Measurements from ENCODE around the gene FHIT. TPM values are rescaled to one million over a fixed set of nuclear protein-coding genes. Genes with fewer than 3 reads are reported as not detected.

FHIT gene
- total RNA-seq, 1 donor from 2014 or later, result 5.5 TPM

DNA sequence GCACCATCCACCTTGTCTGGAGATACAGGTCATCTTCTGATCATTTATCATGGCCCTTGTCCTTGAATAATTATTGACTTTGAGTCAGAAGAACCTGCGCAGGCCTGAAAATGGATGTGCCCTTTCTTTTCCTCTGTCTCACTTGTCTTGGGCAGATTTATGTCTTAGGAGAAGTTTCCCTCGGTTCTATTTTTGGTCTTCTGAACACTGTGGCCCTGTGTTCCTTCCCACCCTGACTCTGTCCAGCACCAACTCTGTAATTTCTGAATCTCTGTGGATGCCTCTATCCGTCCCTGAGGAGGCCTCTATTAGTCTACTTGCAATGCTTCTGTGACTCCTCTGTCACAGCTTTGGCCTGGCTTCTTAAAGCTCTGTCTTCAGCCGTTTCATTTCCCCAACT, 1520.7 kb downstream of the FHIT start:
- no peak for DNase-seq (ENCODE audit: low read depth)

DNA sequence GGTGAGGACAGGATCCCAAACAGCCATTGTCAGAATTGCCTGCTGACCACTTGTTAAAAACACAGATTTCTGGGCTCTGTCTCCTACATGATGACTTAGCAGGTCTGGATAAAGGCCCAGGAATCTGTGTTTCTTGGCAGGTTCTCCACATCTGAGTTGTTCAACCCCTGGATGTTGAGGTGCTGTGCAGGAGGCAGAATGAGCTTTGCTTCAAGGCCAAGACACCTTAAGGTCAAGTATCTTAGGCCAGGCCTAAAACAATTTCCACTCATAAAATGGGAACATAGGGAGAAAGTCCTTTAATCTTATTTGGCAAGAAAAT, 1522.7 kb downstream of the FHIT start:
- no peak for DNase-seq (ENCODE audit: low read depth)

DNA sequence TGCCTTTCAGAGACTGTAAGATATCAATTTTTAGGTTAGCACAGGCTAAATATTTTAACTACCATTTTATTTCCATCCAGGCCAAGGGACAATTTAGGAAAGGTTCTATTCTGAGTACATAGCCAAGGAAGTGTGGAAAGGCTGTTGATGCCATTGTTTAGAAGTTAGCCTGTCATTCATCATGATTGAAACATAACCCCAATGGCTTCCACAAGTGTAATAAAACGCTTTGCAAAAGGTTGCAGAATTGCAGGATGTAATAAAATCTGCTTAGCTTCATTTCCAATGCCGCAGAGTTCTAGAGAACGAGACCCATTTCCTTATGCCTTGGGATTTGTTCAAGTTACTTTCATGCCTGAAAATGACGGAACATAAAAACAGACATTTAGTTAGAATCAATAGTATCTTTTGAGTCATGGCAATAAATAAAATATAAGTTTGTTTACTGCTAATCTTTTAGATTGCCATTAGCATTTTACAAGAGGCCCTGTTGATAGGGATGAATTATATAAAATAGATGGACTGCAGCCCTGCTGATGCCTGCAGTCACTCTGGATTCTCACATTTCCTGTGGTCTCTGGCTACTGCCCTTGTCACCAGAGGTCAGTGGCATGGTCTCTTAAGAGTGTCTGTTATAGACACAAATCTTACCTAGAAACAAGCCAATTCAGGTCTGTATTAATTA, 1523.2 kb downstream of the FHIT start:
- no peak for DNase-seq (ENCODE audit: low read depth)

DNA sequence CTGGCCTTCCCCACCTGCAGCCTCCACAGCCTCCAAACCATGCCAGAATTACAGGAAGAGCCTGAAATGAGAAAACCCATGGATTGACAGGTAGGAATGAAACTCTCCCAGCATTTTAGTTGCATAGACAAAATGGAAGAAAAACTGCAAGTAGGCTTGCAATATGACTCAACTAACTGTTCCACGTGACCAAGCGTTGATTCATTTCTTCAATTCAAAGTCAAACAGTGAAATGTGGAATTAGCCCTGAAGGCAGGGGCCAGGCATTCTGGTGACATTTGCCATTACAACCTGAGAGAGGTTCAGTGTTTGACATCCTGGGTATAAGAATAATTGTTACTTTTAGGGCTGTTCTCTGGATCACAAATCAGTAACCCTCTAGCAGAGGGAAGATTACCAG, 1525.0 kb downstream of the FHIT start:
- DNase-seq (ENCODE audit: low read depth), result peak; percentile 38

DNA sequence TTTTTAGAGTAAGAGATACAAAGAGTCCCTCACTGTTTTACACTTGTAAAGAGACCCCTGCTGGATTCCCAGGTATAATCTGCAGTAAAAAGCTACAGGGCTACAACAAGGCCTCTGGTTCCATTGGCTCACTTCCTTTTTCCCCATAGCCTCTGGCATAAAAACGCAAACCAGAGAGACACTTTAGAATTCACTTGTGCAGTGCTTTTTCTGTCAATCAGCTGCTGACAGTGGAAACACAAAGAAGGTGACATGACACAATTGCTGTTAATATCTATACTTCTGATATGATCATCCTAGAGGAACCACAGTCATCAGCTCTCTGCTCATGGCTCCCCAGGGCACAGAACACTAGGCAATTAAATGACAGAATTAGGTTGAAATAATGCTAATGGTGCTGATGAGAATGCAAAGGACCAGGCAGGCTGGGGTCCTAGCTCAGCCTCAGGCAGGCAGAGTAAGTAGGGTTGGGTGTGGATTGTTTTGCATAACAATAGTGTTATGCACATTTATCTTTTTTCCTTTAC, 1533.5 kb downstream of the FHIT start:
- DNase-seq (ENCODE audit: low read depth), result no peak

DNA sequence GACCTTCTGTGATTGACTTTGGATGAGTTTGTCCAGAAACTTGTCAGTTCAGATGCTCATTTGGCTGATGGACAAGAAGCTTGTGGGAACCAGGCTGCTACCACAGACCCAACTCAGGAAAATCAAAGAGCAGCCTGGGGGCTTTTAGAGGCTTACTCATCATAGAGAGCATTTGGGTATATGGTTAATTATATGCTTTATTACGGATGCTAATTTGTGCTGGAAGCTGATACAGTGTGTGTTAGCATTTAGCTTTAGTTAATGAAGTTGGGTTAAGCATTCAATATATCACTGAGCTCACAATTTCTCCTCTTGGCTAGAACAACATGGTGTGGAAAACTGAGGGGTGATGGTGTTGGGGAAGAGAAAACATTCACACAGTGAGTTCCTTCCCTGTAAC, 1537.2 kb downstream of the FHIT start:
- DNase-seq (ENCODE audit: low read depth), result peak; percentile 75

DNA sequence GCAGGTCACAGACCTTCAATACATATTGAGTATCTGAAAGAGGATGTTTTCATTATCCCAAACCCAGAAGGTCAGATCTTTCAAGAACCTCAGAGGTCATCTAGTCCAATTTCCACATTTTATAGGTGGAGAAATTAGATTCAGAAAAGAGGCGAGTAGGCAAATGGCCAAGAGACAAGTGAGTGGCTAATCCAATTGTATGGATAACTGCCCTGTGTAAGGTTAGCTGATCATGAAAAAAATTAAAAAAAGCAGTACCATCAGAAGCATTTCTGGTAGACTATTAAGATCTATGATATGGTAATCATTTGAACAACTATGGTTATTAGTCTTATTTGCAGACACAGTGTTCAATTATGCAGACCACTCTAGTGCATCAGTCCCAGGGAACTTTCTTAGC, 1540.7 kb downstream of the FHIT start:
- DNase-seq (ENCODE audit: low read depth), result no peak

DNA sequence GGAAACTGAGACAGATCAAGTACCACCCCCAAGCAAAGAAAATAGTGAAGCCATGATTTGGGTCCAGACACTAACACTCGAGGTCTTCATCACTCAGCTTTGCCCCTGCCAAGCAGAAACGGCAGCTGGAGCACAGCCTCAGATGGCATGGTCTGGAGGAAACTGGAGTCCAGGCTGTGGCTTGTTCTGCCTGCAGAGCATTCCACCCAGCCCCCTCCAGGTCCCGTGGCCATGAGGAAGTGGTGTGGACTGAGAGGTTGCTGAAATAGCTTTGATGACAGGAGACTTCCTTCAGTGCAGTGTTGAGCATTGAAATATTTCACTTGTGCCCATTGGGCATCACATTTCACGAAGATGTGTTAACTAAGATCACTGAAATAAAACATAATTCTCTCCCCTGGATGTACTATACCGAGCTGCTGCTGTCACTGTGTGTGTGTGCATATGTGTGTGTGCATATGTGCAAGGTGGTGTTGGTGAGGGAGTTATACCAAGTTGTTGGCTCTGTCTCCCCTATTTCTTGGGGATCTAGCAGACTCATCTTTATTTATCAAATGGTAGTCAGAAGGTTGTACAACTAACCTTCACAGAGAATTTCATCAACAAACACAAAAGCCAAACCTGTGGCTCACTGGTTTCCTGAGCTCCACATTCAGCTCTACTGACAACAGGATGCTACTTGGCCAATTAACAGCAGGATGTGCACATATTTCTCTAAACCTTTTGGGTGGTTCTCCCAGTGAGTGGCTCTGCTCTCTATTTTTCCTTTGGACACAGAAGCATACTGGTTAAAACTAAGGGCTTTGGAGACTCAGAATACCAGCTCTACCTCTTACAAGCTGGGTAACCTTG, 1541.3 kb downstream of the FHIT start:
- peak; percentile 16 for DNase-seq (ENCODE audit: low read depth)

DNA sequence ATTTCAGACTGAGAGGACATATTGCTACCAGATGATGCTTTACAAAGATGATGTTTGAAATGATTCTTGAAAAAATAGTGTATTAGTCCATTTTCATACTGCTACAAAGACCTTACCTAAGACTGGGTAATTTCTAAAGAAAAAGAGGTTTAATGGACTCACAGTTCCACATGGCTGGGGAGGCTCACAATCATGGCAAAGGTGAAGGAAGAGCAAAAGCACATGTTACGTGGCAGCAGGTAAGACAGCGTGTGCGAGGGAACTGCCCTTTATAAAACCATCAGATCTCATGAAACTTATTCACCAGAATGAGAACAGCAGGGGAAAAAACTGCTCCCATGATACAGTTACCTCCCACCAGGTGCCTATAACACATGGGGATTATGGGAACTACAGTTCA, 1543.0 kb downstream of the FHIT start:
- DNase-seq (ENCODE audit: low read depth), result no peak

DNA sequence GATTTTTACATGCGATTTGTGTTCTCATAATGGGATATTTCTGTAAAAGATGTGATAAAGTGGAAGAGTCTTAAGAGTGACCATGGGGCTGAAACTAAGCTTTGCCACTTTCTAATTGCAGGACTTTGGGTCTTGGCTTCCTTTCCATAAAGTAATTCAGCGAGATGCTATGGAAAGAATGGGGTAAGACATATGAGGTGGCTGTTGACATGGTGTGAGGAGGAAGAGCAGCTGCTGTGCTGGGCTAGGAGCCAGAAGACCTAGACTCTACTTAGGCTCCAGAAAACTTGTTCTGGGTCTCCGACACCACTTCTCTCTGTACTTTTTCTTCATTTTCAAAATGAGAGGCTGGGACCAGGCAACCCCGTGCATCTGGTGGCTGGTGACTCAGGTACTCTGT, 1547.0 kb downstream of the FHIT start:
- DNase-seq (ENCODE audit: low read depth), result no peak

DNA sequence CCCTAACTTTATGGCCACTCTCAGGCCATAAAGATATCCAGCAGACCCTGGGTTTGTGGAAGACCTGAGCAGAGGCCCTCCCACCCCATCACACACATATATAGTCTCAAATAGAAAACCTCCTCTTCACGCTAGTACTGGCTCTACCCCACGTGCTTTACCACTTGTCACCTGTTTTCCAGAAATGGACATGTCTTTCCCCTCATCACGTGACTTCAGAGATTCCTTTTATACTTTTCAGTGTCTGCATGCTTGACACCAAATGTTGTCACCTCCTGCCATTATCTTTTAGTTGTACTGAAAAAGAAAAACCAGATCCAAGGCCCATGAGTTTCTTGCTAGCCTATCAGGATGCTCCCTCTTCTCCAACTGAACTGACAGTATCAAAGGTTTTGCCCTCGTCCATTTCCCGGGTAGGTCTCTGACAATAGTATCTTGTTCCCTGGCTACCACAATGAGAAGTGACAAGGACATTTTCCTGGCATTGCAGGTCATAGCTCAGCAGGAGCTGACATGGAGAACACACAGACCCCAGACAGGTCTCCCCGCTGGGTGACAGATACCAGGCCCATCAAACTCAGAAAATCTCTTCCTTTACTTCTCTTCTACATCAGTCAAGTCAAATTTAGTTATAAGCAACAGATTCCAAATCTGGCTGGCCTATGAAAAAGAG, 1551.5 kb downstream of the FHIT start:
- DNase-seq (ENCODE audit: low read depth), result no peak

Data from renal cortical epithelial cell (primary cell).